ENCODE data around the gene PANX2.
"Not testable (repeated sequence)": the region's sequence is repeated elsewhere in the genome, so short reads cannot be mapped to it uniquely, and the experiment has no call there.

The PANX2 gene

GRCh38 chr22:50170453-50171318 lies at the start of gene PANX2:
PANX2 (plus strand) TSS chr22:50170731; CDS start chr22:50170731, 0 bp downstream.
- no peak for DNase-seq

- no peak for DNase-seq
These were observed 49.3 kb upstream of the PANX2 start for GRCh38 chr22:50121202-50121740.

GRCh38 chr22:50123119-50123518 lies 47.4 kb upstream of the PANX2 start:
- no peak for DNase-seq

- no peak for DNase-seq
These were observed 45.5 kb upstream of the PANX2 start for GRCh38 chr22:50125029-50125428.

- DNase-seq, result no peak
These were observed 41.3 kb upstream of the PANX2 start for GRCh38 chr22:50129121-50129736.

GRCh38 chr22:50131894-50132293 lies 38.6 kb upstream of the PANX2 start:
- no peak for DNase-seq

- DNase-seq, result no peak
These were observed 36.0 kb upstream of the PANX2 start for GRCh38 chr22:50134481-50134880.

- DNase-seq, result no peak
These were observed 33.9 kb upstream of the PANX2 start for GRCh38 chr22:50136581-50137015.

GRCh38 chr22:50137277-50137676 lies 33.3 kb upstream of the PANX2 start:
- not testable (repeated sequence) for DNase-seq

- DNase-seq, result no peak
These were observed 32.5 kb upstream of the PANX2 start for GRCh38 chr22:50138041-50138440.

GRCh38 chr22:50138988-50139387 lies 31.5 kb upstream of the PANX2 start:
- DNase-seq, result no peak

GRCh38 chr22:50139843-50140415 lies 30.6 kb upstream of the PANX2 start:
- no peak for DNase-seq

GRCh38 chr22:50140615-50141014 lies 29.9 kb upstream of the PANX2 start:
- no peak for DNase-seq

GRCh38 chr22:50141462-50141861 lies 29.1 kb upstream of the PANX2 start:
- no peak for DNase-seq

GRCh38 chr22:50141891-50142363 lies 28.6 kb upstream of the PANX2 start:
- DNase-seq, result no peak

GRCh38 chr22:50143096-50143495 lies 27.4 kb upstream of the PANX2 start:
- no peak for DNase-seq

GRCh38 chr22:50144005-50144614 lies 26.4 kb upstream of the PANX2 start:
- DNase-seq, result no peak

GRCh38 chr22:50145721-50146438 lies 24.7 kb upstream of the PANX2 start:
- DNase-seq, result no peak

GRCh38 chr22:50146439-50147238 lies 23.9 kb upstream of the PANX2 start:
- no peak for DNase-seq

GRCh38 chr22:50147258-50148165 lies 23.0 kb upstream of the PANX2 start:
- DNase-seq, result not testable (repeated sequence)

GRCh38 chr22:50148166-50148500 lies 22.4 kb upstream of the PANX2 start:
- no peak for DNase-seq
